RPMI7951 (cell line): Measurements from ENCODE around the gene STX2. TPM values are rescaled to one million over a fixed set of nuclear protein-coding genes. Genes with fewer than 3 reads are reported as not detected.

Experiments used
- DNase-seq: peaks from one replicate; pipeline ENCODE4 v3.0.0-alpha.2; 2012; ENCODE audit warnings: low read depth
- total RNA-seq: library from RNA; depleted of rRNA; stranded (reverse); fragments of >200 nt; shearing (Covaris generic); gene quantifications from 2 replicates; pipeline ENCODE4 v1.2.3, GENCODE V29; 2014

The STX2 gene
- total RNA-seq, 1 experiment from 2014 or later = 28.1 TPM

GRCh38 chr12:130831876-130832405, 7.1 kb downstream of the STX2 start:
- DNase-seq = no peak

GRCh38 chr12:130831246-130831645, 7.8 kb downstream of the STX2 start:
- no peak for DNase-seq

- no peak for DNase-seq
Measured at GRCh38 chr12:130830246-130830551, 8.9 kb downstream of the STX2 start.

GRCh38 chr12:130829391-130830245, 9.4 kb downstream of the STX2 start:
- DNase-seq = no peak

GRCh38 chr12:130828895-130829294, 10.2 kb downstream of the STX2 start:
- DNase-seq = no peak

- no peak for DNase-seq
Measured at GRCh38 chr12:130827432-130827831, 11.6 kb downstream of the STX2 start.

GRCh38 chr12:130826151-130826801, 12.8 kb downstream of the STX2 start:
- DNase-seq = no peak

- DNase-seq = no peak
Measured at GRCh38 chr12:130825771-130826150, 13.3 kb downstream of the STX2 start.

- no peak for DNase-seq
Measured at GRCh38 chr12:130819681-130820080, 19.4 kb downstream of the STX2 start.

- no peak for DNase-seq
Measured at GRCh38 chr12:130818635-130819576, 20.1 kb downstream of the STX2 start.

GRCh38 chr12:130818272-130818634, 20.8 kb downstream of the STX2 start:
- DNase-seq = no peak

- DNase-seq = no peak
Measured at GRCh38 chr12:130817804-130818203, 21.2 kb downstream of the STX2 start.

- DNase-seq = no peak
Measured at GRCh38 chr12:130816097-130816496, 23.0 kb downstream of the STX2 start.

- no peak for DNase-seq
Measured at GRCh38 chr12:130815028-130815741, 23.9 kb downstream of the STX2 start.

- DNase-seq = no peak
Measured at GRCh38 chr12:130813949-130814348, 25.1 kb downstream of the STX2 start.

- DNase-seq = no peak
Measured at GRCh38 chr12:130813436-130813835, 25.6 kb downstream of the STX2 start.

GRCh38 chr12:130809791-130810190, 29.3 kb downstream of the STX2 start:
- no peak for DNase-seq

GRCh38 chr12:130807309-130807708, 31.7 kb downstream of the STX2 start:
- no peak for DNase-seq

- DNase-seq = no peak
Measured at GRCh38 chr12:130806574-130806973, 32.5 kb downstream of the STX2 start.

GRCh38 chr12:130805635-130806034, 33.4 kb downstream of the STX2 start:
- DNase-seq = no peak

- no peak for DNase-seq
Measured at GRCh38 chr12:130804216-130804615, 34.8 kb downstream of the STX2 start.
